ENCODE measurements around the gene PFKFB1.

DNA sequence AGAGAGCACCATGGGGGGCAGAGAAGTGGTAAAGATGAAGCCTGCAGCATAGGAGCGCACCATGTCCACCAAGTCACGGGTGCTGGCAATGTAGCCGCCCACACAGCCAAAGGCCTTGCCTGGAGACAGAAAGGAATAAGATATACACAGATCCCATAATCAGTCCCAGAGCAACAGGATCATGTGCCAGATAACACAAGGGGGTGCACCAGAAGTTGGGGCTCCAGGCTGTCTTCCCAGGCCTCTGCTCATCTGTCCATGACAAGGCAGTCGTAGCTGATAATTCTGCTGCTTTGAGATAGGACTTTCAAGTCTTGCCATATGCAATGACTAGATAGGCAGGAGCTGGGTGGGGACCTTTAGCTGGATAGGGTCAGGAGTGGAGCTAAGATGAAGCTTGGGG, 20.9 kb upstream of the PFKFB1 start:
- TF ChIP-seq CTCF (IDR thresholded peaks at IDR 0.05; ENCODE audit: low read depth, low read length), result no peak
- TF ChIP-seq EZH2phosphoT487 (IDR thresholded peaks at IDR 0.05; ENCODE audit: low read depth), result no peak
